Heart left ventricle (tissue), 16 donors: ENCODE data around the gene MSI2. TPM values are rescaled to one million over a fixed set of nuclear protein-coding genes. Genes with fewer than 3 reads are reported as not detected.
A peak's percentile ranks its signal among the peaks of the same experiment; 100 is the strongest.

Source experiments
- ATAC-seq, 4 donors: fragments of 200-7000 bp; cut with Tn5 transposase; one replicate each; pipeline ENCODE4 v1.9.1; 2020 to 2022; ENCODE audit warnings: moderate library complexity in 4 of 4, mild to moderate bottlenecking in 3 of 4, moderate number of reproducible peaks in 1 of 4
- DNase-seq, 5 donors: peaks; one replicate each; pipeline ENCODE4 v3.0.0-alpha.2; 2020
- H3K27ac ChIP-seq, 12 donors: fragments of 200-600 bp; sonication (generic) in 4 of 12; one replicate each; pipeline versions ENCODE4 v1.5.0 to v1.8.0; 2016 to 2022; ENCODE audit warnings: mild to moderate bottlenecking in 2 of 12
- H3K27me3 ChIP-seq, 9 donors: fragments of 200-600 bp; sonication (generic) in 2 of 9; one replicate each; pipeline versions ENCODE4 v1.5.1 to v1.8.0; 2016 to 2022; ENCODE audit warnings: mild to moderate bottlenecking in 3 of 9
- H3K36me3 ChIP-seq, 9 donors: fragments of 200-600 bp; sonication (generic) in 2 of 9; one replicate each; pipeline versions ENCODE4 v1.5.0 to v1.8.0; 2018 to 2022; ENCODE audit warnings: mild to moderate bottlenecking in 2 of 9
- H3K4me1 ChIP-seq, 12 donors: fragments of 200-600 bp; sonication (generic) in 4 of 12; one replicate each; pipeline versions ENCODE4 v1.5.0 to v1.8.0; 2016 to 2022; ENCODE audit warnings: mild to moderate bottlenecking in 3 of 12
- H3K4me3 ChIP-seq, 12 donors: fragments of 200-600 bp; sonication (generic) in 4 of 12; one replicate each; pipeline versions ENCODE4 v1.5.0 to v1.8.0; 2017 to 2022; ENCODE audit warnings: mild to moderate bottlenecking in 9 of 12, moderate library complexity in 4 of 12
- H3K9me3 ChIP-seq, 12 donors: fragments of 200-600 bp; sonication (generic) in 4 of 12; one replicate each; pipeline versions ENCODE4 v1.5.0 to v1.8.0; 2016 to 2022; ENCODE audit warnings: mild to moderate bottlenecking in 1 of 12
- POLR2A ChIP-seq, 2 donors: fragments of 450-650 bp; IDR thresholded peaks; one replicate each; pipeline ENCODE4 v1.6.1; 2017; ENCODE audit warnings: antibody characterized with exemption in 2 of 2, mild to moderate bottlenecking in 2 of 2, moderate library complexity in 2 of 2
- WGBS, 4 donors: extraction: QIAGEN DNeasy Blood & Tissue Kit in 2 of 4; methylation state at CpG; one replicate each; pipeline versions ENCODE4 v1.1.5 to v1.1.7; 2013 to 2018; 5-methylcytosine and 5-hydroxymethylcytosine counted together
- intact Hi-C, 10 donors: fragments of 100-400 bp; cut with DNase I; formaldehyde crosslinking; loops; one replicate each; pipeline versions ENCODE4 v1.11.1 to v1.14.2; 2022
- polyA plus RNA-seq, 2 donors: library from polyadenylated mRNA; stranded (reverse); fragments of 200-250 nt; gene quantifications; one replicate each; pipeline ENCODE4 v1.2.3, GENCODE V29; 2013
- total RNA-seq, 9 donors: library from RNA; depleted of rRNA in 2 of 9; stranded (reverse); fragments of >200 nt in 2 of 9; fragmentation: NEBNext Ultra II Directional in 3 of 9; extraction: Animal tissue kit (Norgen Biotek cat#: 25700) in 3 of 9; gene quantifications; one replicate each; pipeline versions ENCODE4 v1.1.0 to v1.2.4, GENCODE V29; 2016 to 2023
- TF ChIP-seq, protein P1 (sequence below), 12 donors: fragments of 200-600 bp; sonication (generic) in 4 of 12; IDR thresholded peaks; one replicate each; pipeline versions ENCODE4 v1.5.0 to v1.8.0; 2018 to 2022; ENCODE audit warnings: antibody characterized with exemption in 12 of 12, mild to moderate bottlenecking in 5 of 12
- donor health status: ischemic (EF 13 %, LVEDD 7.1; RV severe dilation, severe dysfunction).
- donor health status: healthy with polysubstance abuse.
- donor health status: DM: no; HTN: yes; CAD: no.
- donor health status: DM: no; HTN: no; CAD: no.
- donor health status: ischemic (EF 25% LVEDD 6.9; RV normal size, moderate dysfunction).
- donor health status: ischemic (EF 25% LVEDD 5.7; RV mildly dilated, moderate dysfunction).
- donor health status: healthy.
- donor health status: DM: yes; HTN: yes; CAD: no.
- donor health status: ischemic (EF 35%, LVEDD 5.7; RV mildly dilated, moderate dysfunction).
- donor health status: nonischemic (EF 11% LVEDD 7.7; RV severe dilation, severe dysfunction).
- donor health status: DM: yes; HTN: yes; CAD: no.
- donor health status: PGD.
- donor health status: ischemic (EF 29% LVEDD 5.4; RV normal size, mild dysfunction).
- donor health status: nonischemic (EF 23%, LVEDD 6.1; RV moderate dilation, normal function).

MSI2 gene
- total and polyA plus RNA-seq, 11 donors: 35.9 to 120 (median 104) TPM

DNA sequence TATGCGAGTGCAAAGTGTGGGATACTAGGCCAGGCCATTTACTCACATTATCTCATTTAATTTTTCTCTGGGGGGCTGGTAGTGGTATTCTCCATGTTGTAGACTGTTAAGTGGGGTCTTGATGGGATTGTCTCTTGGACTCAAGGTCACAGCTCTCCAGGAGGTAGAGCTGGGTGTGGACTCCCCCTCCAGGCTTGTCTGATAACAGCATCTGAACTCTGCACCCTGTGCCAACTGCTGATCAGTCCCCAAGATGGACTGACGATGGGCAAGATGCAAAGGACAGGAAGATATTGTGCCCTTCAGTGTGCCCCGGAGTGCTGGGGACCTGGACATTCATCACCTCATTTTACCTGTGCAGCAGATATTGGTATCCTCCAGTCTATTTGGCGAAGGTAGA is 147.8 kb downstream of the MSI2 start:
- no peak for TF ChIP-seq POLR2A (IDR thresholded peaks at IDR 0.05)
- TF ChIP-seq, protein P1, sequence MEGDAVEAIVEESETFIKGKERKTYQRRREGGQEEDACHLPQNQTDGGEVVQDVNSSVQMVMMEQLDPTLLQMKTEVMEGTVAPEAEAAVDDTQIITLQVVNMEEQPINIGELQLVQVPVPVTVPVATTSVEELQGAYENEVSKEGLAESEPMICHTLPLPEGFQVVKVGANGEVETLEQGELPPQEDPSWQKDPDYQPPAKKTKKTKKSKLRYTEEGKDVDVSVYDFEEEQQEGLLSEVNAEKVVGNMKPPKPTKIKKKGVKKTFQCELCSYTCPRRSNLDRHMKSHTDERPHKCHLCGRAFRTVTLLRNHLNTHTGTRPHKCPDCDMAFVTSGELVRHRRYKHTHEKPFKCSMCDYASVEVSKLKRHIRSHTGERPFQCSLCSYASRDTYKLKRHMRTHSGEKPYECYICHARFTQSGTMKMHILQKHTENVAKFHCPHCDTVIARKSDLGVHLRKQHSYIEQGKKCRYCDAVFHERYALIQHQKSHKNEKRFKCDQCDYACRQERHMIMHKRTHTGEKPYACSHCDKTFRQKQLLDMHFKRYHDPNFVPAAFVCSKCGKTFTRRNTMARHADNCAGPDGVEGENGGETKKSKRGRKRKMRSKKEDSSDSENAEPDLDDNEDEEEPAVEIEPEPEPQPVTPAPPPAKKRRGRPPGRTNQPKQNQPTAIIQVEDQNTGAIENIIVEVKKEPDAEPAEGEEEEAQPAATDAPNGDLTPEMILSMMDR (IDR thresholded peaks at IDR 0.05): no peak
- no peak for DNase-seq
- H3K9me3 ChIP-seq: no peaks in the 10 kb centered on the region
- H3K27me3 ChIP-seq: no peaks in the 10 kb centered on the region
- H3K4me1 ChIP-seq: peaks cover 0 to 75% (median 32%) of the 10 kb centered on the region in 12 donors
- no peak overlapping the region for H3K4me3 ChIP-seq
- H3K36me3 ChIP-seq: peaks cover 0 to 10% (median 0%) of the 10 kb centered on the region in 9 donors
- no peak for ATAC-seq
- WGBS, 4 donors: 79 to 90% (median 88%) methylated on average over 4 of the region's 4 CpGs
- H3K27ac ChIP-seq: peak overlapping the region in 5 of 12 donors; percentile 5 to 69 (median 61)
- intact Hi-C loops: loop anchor here in 1 of 10 donors (5.0 kb wide), 1 partner anchor 33 kb away; no protein-coding TSS in a partner anchor

DNA sequence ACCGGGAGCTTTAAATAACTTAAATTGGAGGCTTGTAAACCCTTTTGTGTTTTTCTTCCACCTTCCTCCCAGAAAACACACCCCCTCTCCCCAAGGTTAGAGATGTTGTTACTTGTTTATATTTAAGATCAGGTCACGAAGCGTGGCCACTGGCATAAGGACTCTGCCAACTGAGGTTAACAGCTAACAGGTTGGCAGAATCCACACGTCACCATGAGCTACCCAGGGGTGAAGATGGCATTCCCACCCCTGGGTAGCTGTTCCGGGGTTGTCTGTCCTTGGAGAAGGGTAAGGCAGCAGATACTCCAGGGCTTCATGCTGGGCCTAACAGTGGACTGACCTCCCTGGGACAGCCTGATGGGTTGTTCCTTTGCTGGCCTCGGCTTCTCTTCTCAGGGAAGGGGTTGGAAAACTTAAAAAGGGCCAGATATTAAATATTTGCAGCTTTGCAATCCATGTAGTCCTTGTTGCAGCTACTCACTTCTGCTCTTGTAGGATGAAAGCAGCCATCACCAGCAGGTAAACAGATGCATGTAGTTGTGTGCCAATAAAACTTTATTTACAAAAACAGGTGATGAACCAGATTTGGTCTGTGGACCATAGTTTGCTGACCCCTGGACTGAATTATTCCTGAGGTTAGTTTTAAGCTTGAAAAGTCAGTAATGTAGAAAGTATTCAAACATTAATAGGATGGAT is 148.6 kb downstream of the MSI2 start:
- peak overlapping the region in 7 of 12 donors; percentile 57 to 70 (median 66) for H3K27ac ChIP-seq
- 64 to 83% (median 73%) methylated on average over 6 of the region's 6 CpGs for WGBS, 4 donors
- TF ChIP-seq, protein P1 (IDR thresholded peaks at IDR 0.05): no peak
- TF ChIP-seq POLR2A (IDR thresholded peaks at IDR 0.05): no peak
- H3K4me1 ChIP-seq: peaks cover 0 to 75% (median 32%) of the 10 kb centered on the region in 12 donors
- no peak overlapping the region for H3K4me3 ChIP-seq
- no peaks in the 10 kb centered on the region for H3K9me3 ChIP-seq
- ATAC-seq (peak in 1 of 4 donors; percentile 16), DNase-seq (no peak)
- no peaks in the 10 kb centered on the region for H3K27me3 ChIP-seq
- intact Hi-C loops: loop anchor here in 1 of 10 donors (5.0 kb wide), 1 partner anchor 32 kb away; no protein-coding TSS in a partner anchor
- peaks cover 0 to 10% (median 0%) of the 10 kb centered on the region in 9 donors for H3K36me3 ChIP-seq

DNA sequence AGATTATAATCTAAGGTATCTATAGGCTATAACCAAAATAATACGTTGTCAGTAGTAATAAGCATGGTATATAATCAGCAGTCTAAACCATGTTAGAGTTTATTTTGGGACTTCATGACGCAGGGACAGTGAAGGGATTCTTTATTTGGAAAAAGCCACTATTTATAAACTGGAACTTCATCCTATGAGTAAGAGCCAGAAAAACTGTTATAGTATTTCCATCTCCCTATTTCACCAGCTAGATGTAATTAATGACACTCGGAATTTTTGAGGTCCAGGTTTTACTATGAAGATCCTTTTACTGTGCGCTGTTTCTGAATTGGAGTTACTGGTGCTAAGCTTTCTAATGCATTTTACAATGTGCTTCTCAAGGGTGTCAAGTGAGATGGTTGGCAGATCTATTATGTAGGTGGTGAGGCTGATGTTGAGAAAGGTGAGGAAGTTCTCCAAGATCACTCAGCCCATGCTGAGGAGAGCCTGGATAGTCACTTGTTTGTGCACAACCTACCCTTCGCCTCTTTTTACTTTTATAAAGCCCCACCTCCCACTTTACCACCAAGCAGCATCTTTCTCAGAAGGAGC is 149.3 kb downstream of the MSI2 start:
- peaks cover 0 to 73% (median 32%) of the 10 kb centered on the region in 12 donors for H3K4me1 ChIP-seq
- TF ChIP-seq, protein P1 (IDR thresholded peaks at IDR 0.05): no peak
- TF ChIP-seq POLR2A (IDR thresholded peaks at IDR 0.05): no peak
- intact Hi-C loops: no loop called here
- no peaks in the 10 kb centered on the region for H3K9me3 ChIP-seq
- H3K36me3 ChIP-seq: peaks cover 0 to 10% (median 0%) of the 10 kb centered on the region in 9 donors
- H3K4me3 ChIP-seq: no peak overlapping the region
- no peaks in the 10 kb centered on the region for H3K27me3 ChIP-seq
- no peak for DNase-seq
- WGBS, 4 donors: 58 to 69% (median 66%) methylated on average over 5 of the region's 5 CpGs
- H3K27ac ChIP-seq: peak overlapping the region in 8 of 12 donors; percentile 37 to 72 (median 67)
- ATAC-seq: peak; percentile 40 to 77 (median 62)
